HG02884 (cell line): ENCODE measurements around the gene TBRG4.
"Not testable (repeated sequence)": the region's sequence is repeated elsewhere in the genome, so short reads cannot be mapped to it uniquely, and the experiment has no call there.

Source experiments
- ATAC-seq: cut with Tn5 transposase; IDR thresholded peaks from one replicate; pipeline ENCODE4 v1.9.1; 2021; ENCODE audit warnings: mild to moderate bottlenecking, moderate library complexity; ENCODE audit not compliant: unreplicated experiment

TBRG4 gene

GRCh38 chr7:45111298-45112223 is at the start of gene TBRG4:
TSS of gene TBRG4 (minus strand) at chr7:45111697. CDS start at chr7:45109237, 2,460 bp downstream.
- ATAC-seq = peak; percentile 93

- no peak for ATAC-seq
Observed at GRCh38 chr7:45161138-45161537, 49.6 kb upstream of the TBRG4 start.

- no peak for ATAC-seq
Observed at GRCh38 chr7:45160417-45160881, 49.0 kb upstream of the TBRG4 start.

- no peak for ATAC-seq
Observed at GRCh38 chr7:45159296-45159695, 47.8 kb upstream of the TBRG4 start.

GRCh38 chr7:45158471-45158870 is 47.0 kb upstream of the TBRG4 start:
- no peak for ATAC-seq

GRCh38 chr7:45157653-45158401 is 46.3 kb upstream of the TBRG4 start, which contains the start of gene RAMP3:
TSS of gene RAMP3 (plus strand) at chr7:45157791. CDS start at chr7:45157829, 38 bp downstream.
- no peak for ATAC-seq

- no peak for ATAC-seq
Observed at GRCh38 chr7:45157286-45157652, 45.8 kb upstream of the TBRG4 start.

GRCh38 chr7:45156516-45157272 is 45.2 kb upstream of the TBRG4 start:
- no peak for ATAC-seq

GRCh38 chr7:45155941-45156340 is 44.4 kb upstream of the TBRG4 start:
- ATAC-seq = no peak

GRCh38 chr7:45155357-45155900 is 43.9 kb upstream of the TBRG4 start:
- ATAC-seq = no peak

GRCh38 chr7:45153861-45154260 is 42.4 kb upstream of the TBRG4 start:
- ATAC-seq = not testable (repeated sequence)

GRCh38 chr7:45153233-45153632 is 41.7 kb upstream of the TBRG4 start:
- no peak for ATAC-seq

- no peak for ATAC-seq
Observed at GRCh38 chr7:45151967-45152366, 40.5 kb upstream of the TBRG4 start.

GRCh38 chr7:45151131-45151684 is 39.7 kb upstream of the TBRG4 start:
- no peak for ATAC-seq

GRCh38 chr7:45150199-45150598 is 38.7 kb upstream of the TBRG4 start:
- no peak for ATAC-seq

GRCh38 chr7:45149606-45150005 is 38.1 kb upstream of the TBRG4 start:
- no peak for ATAC-seq

- no peak for ATAC-seq
Observed at GRCh38 chr7:45148653-45148973, 37.1 kb upstream of the TBRG4 start.

GRCh38 chr7:45147858-45148652 is 36.6 kb upstream of the TBRG4 start:
- ATAC-seq = no peak

- ATAC-seq = no peak
Observed at GRCh38 chr7:45146531-45147379, 35.3 kb upstream of the TBRG4 start.
